Trophoblast cell (in vitro differentiated cells and primary cell): ENCODE measurements around the gene CFAP157.

ENCODE experiments used
- DNase-seq, 2 donors: peaks; one replicate each; pipeline ENCODE4 v3.0.0-alpha.2; 2016
- H2AFZ ChIP-seq: 2 replicates; pipeline ENCODE4 v1.6.1; 2013; ENCODE audit warnings: low read length, moderate library complexity, mild to moderate bottlenecking; ENCODE audit not compliant: insufficient read depth, poor library complexity
- H2AK5ac ChIP-seq: 2 replicates; pipeline ENCODE4 v1.6.1; 2013; ENCODE audit warnings: mild to moderate bottlenecking, low read length
- H2BK120ac ChIP-seq: 2 replicates; pipeline ENCODE4 v1.6.1; 2013; ENCODE audit warnings: low read length, mild to moderate bottlenecking, moderate library complexity; ENCODE audit not compliant: insufficient read depth, poor library complexity
- H2BK12ac ChIP-seq: 2 replicates; pipeline ENCODE4 v1.6.1; 2013; ENCODE audit warnings: mild to moderate bottlenecking, low read length, moderate library complexity
- H2BK5ac ChIP-seq: 2 replicates; pipeline ENCODE4 v1.6.1; 2013; ENCODE audit warnings: low read length, low read depth, moderate library complexity, mild to moderate bottlenecking; ENCODE audit not compliant: poor library complexity
- H3K14ac ChIP-seq: 2 replicates; pipeline ENCODE4 v1.6.1; 2013; ENCODE audit warnings: mild to moderate bottlenecking, low read length
- H3K18ac ChIP-seq: 2 replicates; pipeline ENCODE4 v1.6.1; 2013; ENCODE audit warnings: mild to moderate bottlenecking, low read length
- H3K23ac ChIP-seq: 2 replicates; pipeline ENCODE4 v1.6.1; 2013; ENCODE audit warnings: low read length
- H3K27ac ChIP-seq: 2 replicates; pipeline ENCODE4 v1.5.1; 2013; ENCODE audit warnings: low read depth, mild to moderate bottlenecking, inconsistent platforms, low read length, moderate library complexity
- H3K27me3 ChIP-seq: 2 replicates; pipeline ENCODE4 v1.6.1; 2013; ENCODE audit warnings: inconsistent platforms, mild to moderate bottlenecking, low read length, moderate library complexity; ENCODE audit not compliant: insufficient read depth
- H3K36me3 ChIP-seq, 2 experiments: 1 replicate in 1 of 2; 2 replicates in 1 of 2; pipeline ENCODE4 v1.6.1; 2013; ENCODE audit warnings: low read length in 2 of 2, mild to moderate bottlenecking in 2 of 2, moderate library complexity in 1 of 2; ENCODE audit not compliant: insufficient read depth in 2 of 2, control insufficient read depth in 1 of 2
- H3K4ac ChIP-seq: 2 replicates; pipeline ENCODE4 v1.6.1; 2013; ENCODE audit warnings: low read depth, mild to moderate bottlenecking, low read length, moderate library complexity
- H3K4me1 ChIP-seq, 2 experiments: 1 replicate in 1 of 2; 2 replicates in 1 of 2; pipeline ENCODE4 v1.6.1; 2013; ENCODE audit warnings: low read length in 2 of 2, mild to moderate bottlenecking in 2 of 2, moderate library complexity in 1 of 2; ENCODE audit not compliant: insufficient read depth in 2 of 2, control insufficient read depth in 1 of 2
- H3K4me2 ChIP-seq: 2 replicates; pipeline ENCODE4 v1.6.1; 2013; ENCODE audit warnings: inconsistent platforms, mild to moderate bottlenecking, low read length, moderate library complexity
- H3K4me3 ChIP-seq: 2 replicates; pipeline ENCODE4 v1.5.1; 2013; ENCODE audit warnings: mild to moderate bottlenecking, low read depth, low read length, inconsistent platforms
- H3K79me1 ChIP-seq: one replicate; pipeline ENCODE4 v1.6.1; 2013; ENCODE audit warnings: low read length
- H3K79me2 ChIP-seq: 2 replicates; pipeline ENCODE4 v1.6.1; 2013; ENCODE audit warnings: low read length, mild to moderate bottlenecking; ENCODE audit not compliant: control insufficient read depth, insufficient read depth, poor library complexity
- H3K9ac ChIP-seq: 2 replicates; pipeline ENCODE4 v1.6.1; 2013; ENCODE audit warnings: mild to moderate bottlenecking, low read length
- H3K9me3 ChIP-seq: 2 replicates; pipeline ENCODE4 v1.6.1; 2013; ENCODE audit warnings: low read depth, mild to moderate bottlenecking, control low read depth, inconsistent platforms, low read length; ENCODE audit not compliant: insufficient read depth
- H4K12ac ChIP-seq: 2 replicates; pipeline ENCODE4 v1.6.1; 2013; ENCODE audit warnings: low read depth, mild to moderate bottlenecking, low read length, moderate library complexity
- H4K8ac ChIP-seq: 2 replicates; pipeline ENCODE4 v1.6.1; 2013; ENCODE audit warnings: low read depth, mild to moderate bottlenecking, low read length, moderate library complexity
- H4K91ac ChIP-seq: one replicate; pipeline ENCODE4 v1.6.1; 2013; ENCODE audit warnings: low read depth, mild to moderate bottlenecking, low read length, moderate library complexity
- WGBS: extraction: QIAGEN DNeasy Blood & Tissue Kit; methylation state at CpG from one replicate; pipeline ENCODE4 v1.1.7; 2013; ENCODE audit warnings: missing lambda C conversion rate; ENCODE audit not compliant: insufficient read length, insufficient coverage; ENCODE audit errors: extremely low coverage; 5-methylcytosine and 5-hydroxymethylcytosine counted together

Gene CFAP157

GRCh38 chr9:127698386-127698785 is 8.4 kb upstream of the CFAP157 start:
- Histone ChIP-seq H3K9ac (no peak overlapping the region), H3K9me3 (no peaks in the 10 kb centered on the region), H3K18ac (no peak overlapping the region), H3K23ac (no peak overlapping the region), H3K27ac (no peak overlapping the region), H3K36me3 (no peaks in the 10 kb centered on the region), H2AFZ (no peak overlapping the region), H3K4me1 (peaks cover 0 to 3% of the 10 kb centered on the region in 2 experiments), H4K91ac (no peak overlapping the region), H2BK12ac (no peak overlapping the region), H3K4me3 (no peak overlapping the region), H3K14ac (no peak overlapping the region), H3K27me3 (no peaks in the 10 kb centered on the region), H3K79me2 (no peaks in the 10 kb centered on the region), H3K79me1 (peaks cover 3% of the 10 kb centered on the region), H2BK5ac (no peak overlapping the region), H4K12ac (no peak overlapping the region), H4K8ac (no peak overlapping the region), H2AK5ac (no peak overlapping the region), H3K4me2 (no peak overlapping the region), H2BK120ac (no peak overlapping the region), H3K4ac (no peak overlapping the region)
- DNase-seq: no peak
- no CpG with 5 or more reads among the region's 5 CpGs for WGBS

DNA sequence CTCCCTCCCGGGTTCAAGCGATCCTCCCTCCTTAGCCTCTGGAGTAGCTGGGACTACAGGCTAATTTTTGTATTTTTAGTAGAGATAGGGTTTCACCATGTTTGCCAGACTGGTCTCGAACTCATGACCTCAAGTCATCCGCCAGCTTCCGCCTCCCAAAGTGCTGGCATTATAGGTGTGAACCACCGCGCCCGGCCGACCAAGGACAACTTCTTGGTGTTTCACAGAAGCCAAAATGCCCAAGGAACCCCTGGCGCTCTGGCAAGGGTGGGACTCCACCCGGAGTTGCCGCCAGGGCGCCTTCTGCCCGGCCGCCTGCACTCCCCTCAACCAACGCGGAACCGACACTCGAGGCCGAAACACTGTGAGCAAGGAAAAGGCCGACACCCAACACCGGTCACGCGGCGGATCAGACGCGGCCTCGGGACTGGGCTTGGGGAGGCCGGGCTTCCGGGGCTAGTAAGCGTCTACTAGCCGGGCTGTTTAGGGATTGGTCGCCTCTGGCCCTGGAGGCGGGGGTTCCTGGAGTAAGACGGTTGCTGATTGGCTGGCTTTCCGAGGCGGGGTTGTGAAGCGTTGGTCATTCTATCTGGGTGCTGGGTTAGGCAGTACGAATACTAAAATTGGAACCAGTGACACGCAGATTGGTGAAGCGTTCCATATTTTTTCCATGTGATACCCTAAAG is 7.7 kb upstream of the CFAP157 start:
- DNase-seq: peak; percentile 96 to 98

GRCh38 chr9:127700140-127700539 is 6.6 kb upstream of the CFAP157 start:
- Histone ChIP-seq H2BK5ac (no peak overlapping the region), H4K91ac (no peak overlapping the region), H4K8ac (no peak overlapping the region), H3K4me2 (no peak overlapping the region), H3K9ac (no peak overlapping the region), H3K79me2 (no peaks in the 10 kb centered on the region), H3K4me1 (peaks cover 0 to 3% of the 10 kb centered on the region in 2 experiments), H2BK120ac (no peak overlapping the region), H4K12ac (no peak overlapping the region), H2AK5ac (no peak overlapping the region), H3K4me3 (no peak overlapping the region), H3K9me3 (no peaks in the 10 kb centered on the region), H3K23ac (no peak overlapping the region), H3K4ac (no peak overlapping the region), H3K14ac (no peak overlapping the region), H3K79me1 (peaks cover 3% of the 10 kb centered on the region), H3K27ac (no peak overlapping the region), H3K36me3 (no peaks in the 10 kb centered on the region), H2BK12ac (no peak overlapping the region), H2AFZ (no peak overlapping the region), H3K18ac (no peak overlapping the region), H3K27me3 (no peaks in the 10 kb centered on the region)
- no CpG with 5 or more reads among the region's 2 CpGs for WGBS
- no peak for DNase-seq

More for the DNA sequence above, 7.7 kb upstream of the CFAP157 start:
- Histone ChIP-seq H3K18ac (peak overlapping the region; percentile 4), H3K23ac (no peak overlapping the region), H3K4me1 (peaks cover 0 to 3% of the 10 kb centered on the region in 2 experiments), H2AK5ac (no peak overlapping the region), H2AFZ (peak overlapping the region; percentile 24), H3K27me3 (no peaks in the 10 kb centered on the region), H3K36me3 (no peaks in the 10 kb centered on the region), H3K4me2 (peak overlapping the region; percentile 92), H4K91ac (peak overlapping the region; percentile 40), H3K79me1 (peaks cover 3% of the 10 kb centered on the region), H3K4me3 (peak overlapping the region; percentile 46), H3K9me3 (no peaks in the 10 kb centered on the region), H4K12ac (peak overlapping the region; percentile 60), H3K14ac (peak overlapping the region; percentile 18), H3K9ac (no peak overlapping the region), H4K8ac (peak overlapping the region; percentile 76), H2BK120ac (peak overlapping the region; percentile 1), H3K79me2 (no peaks in the 10 kb centered on the region), H3K4ac (peak overlapping the region; percentile 5), H2BK12ac (no peak overlapping the region), H3K27ac (no peak overlapping the region), H2BK5ac (no peak overlapping the region)
- no CpG with 5 or more reads among the region's 41 CpGs for WGBS

- Histone ChIP-seq H3K36me3 (no peaks in the 10 kb centered on the region), H2BK120ac (no peak overlapping the region), H2BK12ac (no peak overlapping the region), H3K23ac (no peak overlapping the region), H3K4me1 (peaks cover 0 to 3% of the 10 kb centered on the region in 2 experiments), H3K4ac (no peak overlapping the region), H3K79me2 (no peaks in the 10 kb centered on the region), H4K8ac (no peak overlapping the region), H3K79me1 (peaks cover 3% of the 10 kb centered on the region), H3K4me3 (no peak overlapping the region), H4K91ac (no peak overlapping the region), H3K4me2 (no peak overlapping the region), H3K27me3 (no peaks in the 10 kb centered on the region), H2BK5ac (no peak overlapping the region), H3K27ac (no peak overlapping the region), H2AK5ac (no peak overlapping the region), H2AFZ (no peak overlapping the region), H3K18ac (no peak overlapping the region), H3K9me3 (no peaks in the 10 kb centered on the region), H3K14ac (no peak overlapping the region), H4K12ac (no peak overlapping the region), H3K9ac (no peak overlapping the region)
- no CpG with 5 or more reads among the region's 5 CpGs for WGBS
- no peak for DNase-seq
Measured at GRCh38 chr9:127700594-127701255, 6.1 kb upstream of the CFAP157 start.
